SK-MEL-5 (cell line): Measurements from ENCODE around the gene KCNIP4. TPM values are rescaled to one million over a fixed set of nuclear protein-coding genes. Genes with fewer than 3 reads are reported as not detected.

Source experiments
- DNase-seq: peaks from one replicate; pipeline ENCODE4 v3.0.0-alpha.2; 2016; ENCODE audit warnings: low read depth, low spot score
- in situ Hi-C: cut with HindIII; loops from 2 replicates; pipeline ENCODE4 v1.10.0; 2016; ENCODE audit warnings: low sequenced_read_pairs, high pct_unique_total_duplicates, low pct_unique_long_range_greater_than_20kb
- total RNA-seq: library from RNA; depleted of rRNA; stranded (reverse); fragments of >200 nt; shearing (Covaris generic); gene quantifications from 2 replicates; pipeline ENCODE4 v1.2.3, GENCODE V29; 2014

The KCNIP4 gene
- total RNA-seq, 1 experiment from 2014 or later: not detected

DNA sequence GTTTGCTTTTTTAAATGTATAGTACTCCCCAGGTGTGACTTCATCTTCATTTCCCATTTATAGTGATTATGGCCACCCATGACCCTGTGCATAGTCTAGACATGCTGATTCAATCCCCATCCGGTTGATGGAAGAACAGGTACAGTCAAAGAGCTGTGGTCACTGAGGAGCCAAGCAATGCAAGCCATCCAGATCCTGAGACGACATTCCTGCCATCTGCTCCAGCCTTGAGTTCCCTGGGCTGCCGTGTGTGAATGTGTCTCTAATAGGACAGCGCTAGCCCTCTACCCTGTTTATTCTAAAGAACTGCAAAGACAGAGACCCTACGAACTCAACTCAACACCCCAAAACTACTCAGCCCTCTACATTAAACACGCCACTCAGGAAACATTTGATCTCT is 1.7 kb downstream of the KCNIP4 start:
- in situ Hi-C loops: no loop called here
- DNase-seq: no peak

DNA sequence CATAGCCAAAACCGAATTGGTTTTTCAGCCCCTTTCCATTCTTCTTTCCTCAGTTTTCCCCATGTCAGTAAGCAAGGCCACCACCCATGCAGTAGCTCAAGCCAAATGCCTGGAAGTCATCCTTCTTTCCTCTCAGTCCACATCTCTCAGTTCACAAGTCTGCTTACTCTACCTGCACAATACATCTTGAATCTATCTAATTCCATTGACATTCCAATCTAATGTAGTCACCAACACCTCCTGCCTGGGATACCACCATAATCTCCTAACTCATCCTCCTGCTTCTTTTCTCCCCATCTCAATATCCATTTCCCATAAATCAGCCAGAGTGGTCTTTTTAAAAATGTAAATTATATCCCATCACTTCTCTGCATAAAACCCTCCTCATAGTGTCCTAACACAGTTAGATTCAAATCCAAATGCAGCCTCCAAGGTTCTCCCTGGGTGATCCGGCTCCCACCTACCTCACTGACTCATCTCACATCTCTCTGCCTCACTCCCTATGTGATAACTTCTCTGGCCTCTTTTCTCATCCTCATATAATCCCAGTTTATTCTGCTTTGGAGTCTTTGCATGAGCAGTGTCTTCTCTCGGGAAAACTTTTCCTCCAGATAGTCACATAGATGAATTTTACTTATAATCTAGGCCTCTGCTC is 26.9 kb downstream of the KCNIP4 start:
- in situ Hi-C loops: no loop called here
- DNase-seq: no peak

DNA sequence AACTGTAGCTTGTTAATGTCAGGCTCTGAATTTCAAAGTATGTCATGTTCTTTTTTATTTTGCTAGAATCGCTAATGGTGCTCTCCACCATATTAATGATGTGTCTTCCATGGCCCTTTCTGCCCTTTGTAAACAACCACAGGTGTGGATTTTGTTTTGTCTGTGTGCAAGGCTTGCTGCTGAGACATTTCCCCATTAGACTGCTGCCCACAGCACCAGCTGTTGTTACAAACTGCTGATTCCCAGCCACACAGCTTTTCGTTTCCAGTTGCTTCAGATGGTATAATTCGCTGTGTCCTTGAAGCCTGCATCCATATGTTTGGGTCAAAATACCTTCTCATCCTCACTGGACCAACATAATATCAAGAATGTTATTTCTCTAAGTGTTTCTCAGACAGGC is 32.8 kb downstream of the KCNIP4 start:
- in situ Hi-C loops: no loop called here
- DNase-seq: no peak

DNA sequence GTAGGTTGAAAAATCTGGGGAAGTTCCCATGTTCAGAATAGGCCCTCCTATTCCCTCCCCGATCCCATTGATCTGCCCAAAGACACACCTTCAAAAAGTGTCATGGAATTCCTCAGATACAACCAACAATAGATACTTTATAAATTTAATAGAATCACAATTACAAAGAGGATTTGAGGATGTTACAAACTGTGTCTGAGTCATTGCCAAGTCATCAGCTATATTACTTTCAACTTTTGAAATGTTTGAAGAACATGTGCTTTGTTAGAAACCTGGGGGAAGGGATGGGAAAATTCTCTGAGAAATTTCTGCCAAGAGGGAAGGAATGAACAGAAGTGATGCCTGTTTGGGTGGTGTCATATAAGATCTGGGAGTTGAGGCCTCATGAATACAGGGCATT is 46.7 kb downstream of the KCNIP4 start:
- no peak for DNase-seq
- in situ Hi-C loops: no loop called here

DNA sequence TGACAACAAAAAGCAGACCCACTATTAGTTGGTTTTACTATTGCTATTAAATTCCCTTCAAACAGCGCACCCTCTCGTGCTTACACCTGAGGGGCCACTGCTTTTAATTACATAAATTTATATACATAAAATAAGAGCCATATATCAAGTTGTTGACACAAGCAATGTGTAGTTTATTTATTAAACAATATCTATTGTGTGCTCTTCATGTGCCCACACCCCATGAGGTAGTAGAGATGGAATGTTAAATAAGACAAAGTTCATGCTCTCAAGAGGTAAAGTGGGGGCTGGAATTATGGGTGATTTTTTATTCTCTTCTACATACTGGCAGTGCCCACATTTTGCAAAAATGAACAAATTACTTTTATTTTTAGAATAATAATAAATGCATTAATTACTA is 47.3 kb downstream of the KCNIP4 start:
- in situ Hi-C loops: no loop called here
- no peak for DNase-seq

DNA sequence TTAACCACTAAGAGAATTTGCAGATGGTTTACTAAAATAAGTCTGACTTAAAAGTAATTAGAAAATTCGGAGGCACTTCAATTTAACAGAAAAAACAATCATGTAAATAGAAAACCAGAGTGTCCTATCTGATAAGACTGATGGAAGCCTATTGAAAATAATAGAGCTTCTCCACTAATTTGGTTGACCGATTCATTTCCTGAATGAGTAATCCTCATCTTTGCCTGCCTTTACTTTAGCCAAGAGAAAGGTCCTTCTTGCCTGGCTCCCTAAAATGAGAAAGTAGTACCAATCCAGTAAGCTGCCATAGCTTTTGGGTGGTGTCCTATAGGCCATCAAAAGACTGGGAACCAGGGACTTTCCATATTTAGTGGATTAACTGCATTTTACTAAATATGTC is 48.4 kb downstream of the KCNIP4 start:
- no peak for DNase-seq
- in situ Hi-C loops: no loop called here

DNA sequence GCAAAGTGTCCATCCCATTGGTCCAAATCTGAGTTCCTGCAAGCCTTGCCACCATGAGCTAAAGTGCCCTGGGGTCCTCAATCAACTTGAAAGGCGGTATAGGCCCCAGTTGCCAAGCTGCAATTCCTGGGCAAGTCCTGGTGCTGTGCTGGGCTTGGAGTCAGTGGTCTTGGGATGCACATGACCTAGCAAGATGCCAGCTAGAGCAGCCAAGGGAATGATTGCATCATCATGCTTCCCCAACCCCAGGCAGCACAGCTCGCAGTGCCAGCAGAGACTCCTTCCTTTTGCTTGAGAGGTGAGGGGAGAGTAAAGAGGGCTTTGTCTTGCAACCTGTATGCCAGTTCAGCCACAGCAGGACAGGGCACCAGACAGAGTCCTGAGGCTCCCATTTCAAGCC is 50.5 kb downstream of the KCNIP4 start:
- no peak for DNase-seq
- in situ Hi-C loops: no loop called here

DNA sequence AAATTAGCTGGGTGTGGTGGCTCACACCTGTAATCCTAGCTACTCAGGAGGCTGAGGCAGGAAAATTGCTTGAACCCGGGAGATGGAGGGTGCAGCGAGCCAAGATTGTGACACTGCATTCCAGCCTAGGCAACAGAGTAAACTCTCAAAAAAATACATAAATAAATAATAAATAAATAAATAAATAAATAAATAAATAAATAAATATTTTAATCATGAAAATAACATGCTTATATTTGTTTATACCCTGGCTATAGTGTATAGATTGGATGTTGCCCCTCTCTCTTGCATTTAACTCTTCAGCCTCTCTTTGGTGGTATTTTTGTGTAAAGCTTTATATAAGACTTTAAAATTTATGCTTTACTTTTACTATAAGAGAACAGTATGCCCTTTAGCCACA is 51.8 kb downstream of the KCNIP4 start:
- no peak for DNase-seq
- in situ Hi-C loops: no loop called here

DNA sequence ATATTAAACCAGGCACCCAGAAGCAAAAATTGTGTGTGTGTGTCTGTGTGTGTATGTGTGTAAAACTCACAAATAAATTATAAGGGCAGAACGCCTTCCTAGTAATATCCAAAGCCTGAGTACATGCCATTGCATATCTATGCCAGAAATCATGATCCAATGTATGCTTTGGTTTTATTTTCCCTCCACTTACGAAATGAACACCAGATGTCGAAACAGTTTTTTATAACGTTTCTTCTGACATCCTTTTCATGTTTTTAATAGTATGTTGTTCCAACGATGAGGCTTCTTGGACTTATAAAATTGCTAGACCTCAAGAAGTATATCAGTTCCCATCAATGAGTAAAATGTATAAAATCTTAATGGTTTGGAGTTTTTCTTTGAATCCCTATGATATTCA is 55.4 kb downstream of the KCNIP4 start:
- DNase-seq: no peak
- in situ Hi-C loops: no loop called here

DNA sequence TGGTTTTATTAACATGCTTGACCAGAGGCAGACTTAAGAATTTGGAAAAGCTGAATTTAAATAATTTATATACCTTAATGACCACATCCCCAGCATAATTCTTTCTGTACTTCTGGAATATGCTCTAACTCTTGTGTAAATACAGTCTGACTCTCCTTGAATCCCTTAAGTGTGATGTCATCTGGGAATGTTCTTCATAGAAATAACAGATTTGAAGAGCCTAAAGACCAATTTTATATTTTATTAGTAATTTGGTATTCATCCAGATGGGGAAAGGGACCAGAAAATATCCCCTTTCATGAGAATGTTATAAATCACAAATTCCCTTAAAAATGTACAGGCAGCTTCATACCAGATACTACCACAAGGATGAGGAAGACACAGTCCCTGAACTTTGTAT is 58.3 kb downstream of the KCNIP4 start:
- no peak for DNase-seq
- in situ Hi-C loops: no loop called here

DNA sequence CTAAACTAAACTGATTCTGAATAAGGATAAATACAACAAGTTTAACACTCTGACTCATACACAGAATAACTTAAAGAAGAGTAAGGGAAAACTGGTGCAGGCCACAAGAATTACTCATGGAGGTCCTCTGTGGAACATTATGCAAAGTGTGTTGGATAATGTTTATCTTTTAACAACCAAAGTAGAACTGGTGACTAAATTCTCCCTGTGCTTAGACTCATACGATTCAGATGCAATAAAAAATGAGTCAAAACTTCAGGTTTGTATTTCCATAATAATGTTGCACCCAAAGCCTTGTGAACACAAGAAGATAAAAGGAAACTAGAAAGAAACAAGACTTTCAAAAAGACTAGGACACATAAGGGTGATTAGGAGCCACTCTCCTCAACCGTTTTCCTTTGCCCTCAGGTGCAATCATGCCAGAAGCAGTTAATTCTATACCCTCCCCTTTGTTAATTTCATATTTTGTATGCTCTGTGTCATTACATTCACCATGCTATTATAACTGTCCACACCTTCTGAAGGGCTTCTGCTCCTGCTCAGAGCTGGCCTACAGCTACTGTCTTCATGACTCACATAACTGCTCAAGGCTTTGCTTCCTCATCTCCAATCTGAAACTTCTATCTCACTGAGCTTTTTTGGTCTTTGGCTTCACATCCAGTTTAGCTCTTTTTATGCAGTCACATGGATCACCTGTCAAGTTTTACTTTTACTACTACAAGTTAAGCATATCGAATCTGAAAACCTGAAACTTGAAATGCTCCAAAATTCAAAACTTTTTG is 60.2 kb downstream of the KCNIP4 start:
- in situ Hi-C loops: no loop called here
- DNase-seq: no peak

DNA sequence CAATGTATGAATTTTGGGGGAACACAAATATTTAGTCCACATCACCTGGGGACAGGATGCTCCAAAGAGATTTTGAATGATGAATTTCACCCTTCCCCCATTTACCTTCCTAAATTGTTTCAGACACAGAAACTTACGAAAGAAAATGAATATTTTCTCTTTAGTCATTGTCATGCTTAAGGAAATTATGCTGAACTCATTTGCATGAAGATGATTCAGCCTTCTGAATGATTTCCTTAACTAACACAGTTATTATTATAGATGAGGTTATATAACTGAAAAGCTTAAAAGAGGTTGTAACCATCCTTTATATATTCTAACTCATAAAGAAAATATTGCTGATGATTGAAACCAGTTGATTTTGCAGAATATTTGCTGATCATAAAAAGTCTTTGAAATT is 61.1 kb downstream of the KCNIP4 start:
- no peak for DNase-seq
- in situ Hi-C loops: no loop called here

DNA sequence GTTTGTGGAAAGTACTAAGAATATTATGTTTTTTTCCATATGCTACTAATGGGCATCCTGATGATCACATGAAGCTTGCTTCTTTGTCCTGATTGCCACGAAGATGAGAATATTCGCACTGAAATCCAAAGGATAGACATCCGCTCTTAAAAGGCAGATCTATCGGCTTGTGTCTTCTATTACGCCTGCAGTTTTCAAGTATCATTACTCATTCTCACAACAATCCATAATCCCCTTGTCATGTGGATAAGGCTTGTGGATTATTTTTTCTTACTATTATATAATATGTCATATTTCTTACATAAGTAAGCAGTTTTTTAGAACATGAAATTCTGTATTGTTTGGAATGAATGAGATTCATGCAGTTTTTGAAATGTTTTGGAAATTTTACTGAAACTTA is 62.8 kb downstream of the KCNIP4 start:
- in situ Hi-C loops: no loop called here
- DNase-seq: no peak

DNA sequence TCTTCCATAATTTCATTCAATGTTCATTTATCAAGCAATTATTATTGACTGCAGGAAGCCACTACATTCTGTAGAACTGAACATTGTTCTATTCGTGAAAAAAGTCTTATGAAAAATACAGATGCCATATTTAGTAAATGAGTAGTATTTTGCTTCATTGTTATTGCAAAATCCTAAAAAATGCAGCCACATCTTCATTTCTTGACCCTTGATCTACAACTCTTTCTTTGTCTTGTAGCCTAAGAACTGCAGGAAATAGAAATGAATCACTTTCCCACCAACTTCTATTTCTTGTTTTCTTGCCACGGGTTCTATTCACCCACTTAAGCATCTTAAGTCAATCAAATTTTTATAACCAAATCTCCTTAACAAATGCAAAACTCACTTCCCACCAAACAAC is 63.3 kb downstream of the KCNIP4 start:
- in situ Hi-C loops: no loop called here
- DNase-seq: no peak

DNA sequence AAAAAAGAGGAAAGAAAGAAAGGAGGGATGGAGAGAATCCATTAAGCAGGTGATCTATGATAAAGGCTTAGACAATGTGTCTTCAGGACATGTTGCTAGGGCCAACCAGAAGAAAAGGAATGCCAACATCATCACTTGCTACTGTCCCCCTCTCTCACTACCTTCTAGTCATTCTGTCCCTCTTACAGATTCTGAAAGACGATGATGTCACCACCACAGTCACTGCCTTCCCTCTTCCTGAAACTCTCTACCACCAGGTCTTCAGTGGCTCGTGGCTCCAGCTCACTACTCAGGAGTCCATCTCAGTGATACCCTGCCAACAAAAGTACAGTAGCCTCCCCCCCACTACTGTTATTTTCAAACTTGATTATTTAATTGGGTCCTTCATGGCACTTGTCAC is 64.0 kb downstream of the KCNIP4 start:
- in situ Hi-C loops: no loop called here
- DNase-seq: no peak

DNA sequence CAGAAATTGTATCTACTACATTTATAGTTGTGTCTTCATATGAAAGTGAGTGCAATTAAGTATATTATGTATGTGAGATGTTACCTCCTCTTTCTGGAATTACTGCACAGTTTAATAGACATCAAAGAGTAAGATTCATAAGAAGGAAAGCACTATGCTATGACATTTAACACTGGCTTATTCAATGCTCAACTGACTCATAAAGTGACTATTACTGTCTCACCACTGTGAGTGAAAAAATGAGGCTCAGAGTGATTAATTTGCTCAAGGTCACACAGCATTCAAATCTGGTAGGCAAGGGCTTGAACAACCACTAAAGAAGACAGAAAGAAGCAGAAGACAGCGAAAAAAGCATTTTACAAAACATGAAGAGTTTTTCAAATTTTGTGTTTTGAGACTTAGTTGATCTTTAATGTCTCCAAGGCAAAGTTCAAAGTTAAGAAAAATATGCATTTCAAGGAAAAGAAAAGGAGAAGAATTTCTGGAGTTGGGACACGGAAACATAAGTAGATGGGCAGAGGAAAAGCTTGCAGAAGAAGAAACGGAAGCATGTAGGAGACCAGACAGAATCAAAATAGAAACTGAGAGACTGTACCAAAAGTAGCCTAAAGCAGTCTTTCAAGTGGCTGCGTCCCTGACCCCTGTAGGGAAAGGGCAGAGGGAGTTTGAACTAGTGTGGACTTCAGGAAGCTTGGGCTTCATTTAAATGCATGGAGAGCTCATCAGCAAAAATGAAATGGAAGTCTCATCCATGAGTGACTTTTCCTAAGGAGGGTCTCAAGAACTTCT is 66.3 kb downstream of the KCNIP4 start:
- in situ Hi-C loops: no loop called here

DNA sequence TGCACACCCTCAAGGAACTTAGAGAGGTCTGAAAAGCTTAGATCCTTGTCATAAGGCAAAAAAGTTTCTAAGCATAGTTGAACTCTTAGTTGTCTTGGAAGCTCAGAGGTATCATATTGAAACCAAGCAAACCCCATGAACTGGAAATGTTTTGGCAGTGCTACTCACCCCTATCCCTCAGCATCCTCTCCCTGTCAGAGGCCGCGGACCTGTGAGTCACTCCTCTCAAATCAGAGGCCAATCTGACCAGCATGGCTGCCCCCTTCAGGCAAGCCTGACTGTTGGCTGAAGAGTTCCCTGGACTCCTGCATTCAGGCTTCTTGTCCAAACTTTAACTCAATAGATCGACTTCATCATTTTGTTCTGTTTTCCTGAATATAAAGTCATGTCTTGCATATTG is 69.4 kb downstream of the KCNIP4 start:
- in situ Hi-C loops: no loop called here
- DNase-seq: peak; percentile 63

More for the DNA sequence above, 66.3 kb downstream of the KCNIP4 start:
- DNase-seq: peak; percentile 3

DNA sequence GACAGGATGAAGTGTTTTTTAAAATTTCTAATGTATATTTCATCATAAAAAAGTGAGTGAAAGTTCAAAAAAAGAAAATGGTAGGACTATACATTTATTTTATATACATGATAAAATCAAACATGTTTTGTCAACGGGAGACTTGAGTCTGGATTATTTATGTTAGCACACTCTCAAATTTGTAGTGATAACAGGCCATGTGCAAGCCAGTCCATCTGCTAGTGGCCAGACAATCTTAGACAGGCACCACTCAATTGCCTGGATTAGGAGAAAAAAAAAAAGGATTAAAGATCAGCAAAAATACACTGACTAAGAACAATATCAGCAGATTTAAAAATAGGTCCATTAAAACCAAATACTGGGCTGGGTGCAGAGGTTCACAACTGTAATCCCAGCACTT is 71.9 kb downstream of the KCNIP4 start:
- no peak for DNase-seq
- in situ Hi-C loops: no loop called here

DNA sequence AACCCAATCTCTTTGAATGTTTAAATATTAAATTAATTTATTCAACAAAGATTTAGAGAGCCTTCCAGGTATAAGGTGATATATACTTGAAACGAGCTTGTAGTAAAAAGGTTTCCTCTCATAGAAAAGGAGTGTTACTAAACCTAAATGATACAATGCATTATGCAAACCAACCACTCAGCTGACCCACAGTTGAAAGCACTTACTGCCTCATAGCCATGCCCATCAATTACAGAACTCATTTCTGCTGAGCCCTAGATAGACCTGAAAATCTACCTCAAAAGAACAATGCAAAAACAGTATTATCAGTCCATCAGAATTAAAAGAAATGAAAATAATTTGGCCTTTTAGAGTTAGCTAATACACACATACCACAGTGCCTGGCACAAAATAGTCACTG is 75.4 kb downstream of the KCNIP4 start:
- in situ Hi-C loops: no loop called here

More for the DNA sequence above, 75.4 kb downstream of the KCNIP4 start:
- DNase-seq: no peak
